ENCODE results near the gene STX1A.
A peak's percentile ranks its signal among the peaks of the same experiment; 100 is the strongest.
"Not testable (repeated sequence)": the region's sequence is repeated elsewhere in the genome, so short reads cannot be mapped to it uniquely, and the experiment has no call there.

The STX1A gene

GRCh38 chr7:73737491-73738219 lies 18.2 kb upstream of the STX1A start:
- in situ Hi-C loops (cut with HindIII; ENCODE audit: low pct_ligation_motif_present, low pct_unique_long_range_greater_than_20kb, low sequenced_read_pairs) = no loop called here
- DNase-seq = no peak

- no peak for DNase-seq
- in situ Hi-C loops (cut with HindIII; ENCODE audit: low pct_ligation_motif_present, low pct_unique_long_range_greater_than_20kb, low sequenced_read_pairs) = no loop called here
These were observed 17.4 kb upstream of the STX1A start for GRCh38 chr7:73736885-73737284.

GRCh38 chr7:73735528-73735905 lies 16.0 kb upstream of the STX1A start:
- no peak for DNase-seq
- in situ Hi-C loops (cut with HindIII; ENCODE audit: low pct_ligation_motif_present, low pct_unique_long_range_greater_than_20kb, low sequenced_read_pairs) = no loop called here

- in situ Hi-C loops (cut with HindIII; ENCODE audit: low pct_ligation_motif_present, low pct_unique_long_range_greater_than_20kb, low sequenced_read_pairs) = no loop called here
- peak; percentile 92 for DNase-seq
These were observed 15.4 kb upstream of the STX1A start for GRCh38 chr7:73734619-73735527.

- DNase-seq = no peak
- in situ Hi-C loops (cut with HindIII; ENCODE audit: low pct_ligation_motif_present, low pct_unique_long_range_greater_than_20kb, low sequenced_read_pairs) = no loop called here
These were observed 12.9 kb upstream of the STX1A start for GRCh38 chr7:73732397-73732796.

GRCh38 chr7:73730485-73730884 lies 11.0 kb upstream of the STX1A start:
- DNase-seq = no peak
- in situ Hi-C loops (cut with HindIII; ENCODE audit: low pct_ligation_motif_present, low pct_unique_long_range_greater_than_20kb, low sequenced_read_pairs) = no loop called here

- in situ Hi-C loops (cut with HindIII; ENCODE audit: low pct_ligation_motif_present, low pct_unique_long_range_greater_than_20kb, low sequenced_read_pairs) = no loop called here
- no peak for DNase-seq
These were observed 9.1 kb upstream of the STX1A start for GRCh38 chr7:73728551-73728950.

- in situ Hi-C loops (cut with HindIII; ENCODE audit: low pct_ligation_motif_present, low pct_unique_long_range_greater_than_20kb, low sequenced_read_pairs) = no loop called here
- DNase-seq = no peak
These were observed 8.5 kb upstream of the STX1A start for GRCh38 chr7:73727952-73728351.

- in situ Hi-C loops (cut with HindIII; ENCODE audit: low pct_ligation_motif_present, low pct_unique_long_range_greater_than_20kb, low sequenced_read_pairs) = no loop called here
These were observed 6.6 kb upstream of the STX1A start for GRCh38 chr7:73726083-73726466.

GRCh38 chr7:73723813-73724212 lies 4.3 kb upstream of the STX1A start:
- in situ Hi-C loops (cut with HindIII; ENCODE audit: low pct_ligation_motif_present, low pct_unique_long_range_greater_than_20kb, low sequenced_read_pairs) = no loop called here

More at GRCh38 chr7:73726083-73726466, 6.6 kb upstream of the STX1A start:
- DNase-seq = no peak

GRCh38 chr7:73722785-73723184 lies 3.3 kb upstream of the STX1A start:
- no peak for DNase-seq
- in situ Hi-C loops (cut with HindIII; ENCODE audit: low pct_ligation_motif_present, low pct_unique_long_range_greater_than_20kb, low sequenced_read_pairs) = no loop called here

More at GRCh38 chr7:73723813-73724212, 4.3 kb upstream of the STX1A start:
- no peak for DNase-seq

GRCh38 chr7:73722182-73722581 lies 2.7 kb upstream of the STX1A start:
- in situ Hi-C loops (cut with HindIII; ENCODE audit: low pct_ligation_motif_present, low pct_unique_long_range_greater_than_20kb, low sequenced_read_pairs); DNase-seq: not testable (repeated sequence)

GRCh38 chr7:73721377-73721817 lies 1.9 kb upstream of the STX1A start:
- in situ Hi-C loops (cut with HindIII; ENCODE audit: low pct_ligation_motif_present, low pct_unique_long_range_greater_than_20kb, low sequenced_read_pairs) = no loop called here
- DNase-seq = peak; percentile 42

GRCh38 chr7:73720443-73720842 lies 974 bp upstream of the STX1A start:
- DNase-seq; in situ Hi-C loops (cut with HindIII; ENCODE audit: low pct_ligation_motif_present, low pct_unique_long_range_greater_than_20kb, low sequenced_read_pairs): not testable (repeated sequence)

GRCh38 chr7:73719806-73720169 lies 319 bp upstream of the STX1A start:
- in situ Hi-C loops (cut with HindIII; ENCODE audit: low pct_ligation_motif_present, low pct_unique_long_range_greater_than_20kb, low sequenced_read_pairs) = no loop called here
- no peak for DNase-seq

GRCh38 chr7:73718438-73718881 lies 1.0 kb downstream of the STX1A start:
- no peak for DNase-seq
- in situ Hi-C loops (cut with HindIII; ENCODE audit: low pct_ligation_motif_present, low pct_unique_long_range_greater_than_20kb, low sequenced_read_pairs) = no loop called here

GRCh38 chr7:73717991-73718405 lies 1.5 kb downstream of the STX1A start:
- peak; percentile 88 for DNase-seq
- in situ Hi-C loops (cut with HindIII; ENCODE audit: low pct_ligation_motif_present, low pct_unique_long_range_greater_than_20kb, low sequenced_read_pairs) = no loop called here

- no peak for DNase-seq
- in situ Hi-C loops (cut with HindIII; ENCODE audit: low pct_ligation_motif_present, low pct_unique_long_range_greater_than_20kb, low sequenced_read_pairs) = no loop called here
These were observed 2.3 kb downstream of the STX1A start for GRCh38 chr7:73717025-73717807.
